Measurements from ENCODE around the gene SOWAHB. TPM values are rescaled to one million over a fixed set of nuclear protein-coding genes. Genes with fewer than 3 reads are reported as not detected.
A peak's percentile ranks its signal among the peaks of the same experiment; 100 is the strongest.

SOWAHB gene
- total RNA-seq, 4 donors from 2014 or later = not detected

- 52% methylated on average over 8 of the region's 82 CpGs for WGBS
- peaks cover 4 to 25% (median 20%) of the 10 kb centered on the region in 4 donors for H3K4me1 ChIP-seq
- TF ChIP-seq EP300 (IDR thresholded peaks at IDR 0.05) = no peak
- TF ChIP-seq CTCF (IDR thresholded peaks at IDR 0.05) = no peak
- no peak for TF ChIP-seq POLR2A (IDR thresholded peaks at IDR 0.05; ENCODE audit: low read depth)
- TF ChIP-seq POLR2AphosphoS5 (IDR thresholded peaks at IDR 0.05) = no peak
- H3K4me3 ChIP-seq = peak overlapping the region; percentile 54 to 64 (median 56)
- H3K27me3 ChIP-seq = peaks cover 0 to 69% (median 21%) of the 10 kb centered on the region in 4 donors
- no peaks in the 10 kb centered on the region for H3K9me3 ChIP-seq
- intact Hi-C loops (cut with DNase I) = no loop called here
- DNase-seq (ENCODE audit: extremely low spot score) = no peak
- no peak overlapping the region for H3K27ac ChIP-seq (replicated peaks in 1 of 4)
- no peaks in the 10 kb centered on the region for H3K36me3 ChIP-seq
Measured at GRCh38 chr4:76896614-76897535, 1.1 kb downstream of the SOWAHB start.

GRCh38 chr4:76896048-76896447, 1.9 kb downstream of the SOWAHB start:
- TF ChIP-seq POLR2A (IDR thresholded peaks at IDR 0.05; ENCODE audit: low read depth) (no peak), EP300 (IDR thresholded peaks at IDR 0.05) (no peak), POLR2AphosphoS5 (IDR thresholded peaks at IDR 0.05) (no peak), CTCF (IDR thresholded peaks at IDR 0.05) (no peak)
- DNase-seq (ENCODE audit: extremely low spot score) = no peak
- intact Hi-C loops (cut with DNase I) = no loop called here
- no peak overlapping the region for H3K4me3 ChIP-seq
- no peaks in the 10 kb centered on the region for H3K36me3 ChIP-seq
- no peaks in the 10 kb centered on the region for H3K9me3 ChIP-seq
- WGBS = 100% methylated on average over 1 of the region's 8 CpGs
- peaks cover 4 to 25% (median 20%) of the 10 kb centered on the region in 4 donors for H3K4me1 ChIP-seq
- H3K27me3 ChIP-seq = peaks cover 0 to 69% (median 21%) of the 10 kb centered on the region in 4 donors
- H3K27ac ChIP-seq (replicated peaks in 1 of 4) = no peak overlapping the region

GRCh38 chr4:76895619-76896018, 2.3 kb downstream of the SOWAHB start:
- H3K4me1 ChIP-seq = peaks cover 4 to 25% (median 20%) of the 10 kb centered on the region in 4 donors
- H3K4me3 ChIP-seq = no peak overlapping the region
- no peak for DNase-seq (ENCODE audit: extremely low spot score)
- H3K27me3 ChIP-seq = peaks cover 0 to 69% (median 21%) of the 10 kb centered on the region in 4 donors
- no peaks in the 10 kb centered on the region for H3K36me3 ChIP-seq
- H3K9me3 ChIP-seq = no peaks in the 10 kb centered on the region
- intact Hi-C loops (cut with DNase I) = no loop called here
- 92% methylated on average over 6 of the region's 6 CpGs for whole genome bisulfite sequencing
- TF ChIP-seq POLR2AphosphoS5 (IDR thresholded peaks at IDR 0.05) (no peak), CTCF (IDR thresholded peaks at IDR 0.05) (no peak), EP300 (IDR thresholded peaks at IDR 0.05) (no peak), POLR2A (IDR thresholded peaks at IDR 0.05; ENCODE audit: low read depth) (no peak)
- no peak overlapping the region for H3K27ac ChIP-seq (replicated peaks in 1 of 4)

- Histone ChIP-seq H3K36me3 (no peaks in the 10 kb centered on the region), H3K27ac (replicated peaks in 1 of 4) (no peak overlapping the region), H3K9me3 (no peaks in the 10 kb centered on the region), H3K4me3 (no peak overlapping the region), H3K4me1 (peaks cover 4 to 25% (median 20%) of the 10 kb centered on the region in 4 donors), H3K27me3 (peaks cover 0 to 62% (median 21%) of the 10 kb centered on the region in 4 donors)
- DNase-seq (ENCODE audit: extremely low spot score) = no peak
- no peak for TF ChIP-seq EP300 (IDR thresholded peaks at IDR 0.05)
- TF ChIP-seq POLR2AphosphoS5 (IDR thresholded peaks at IDR 0.05) = no peak
- TF ChIP-seq POLR2A (IDR thresholded peaks at IDR 0.05; ENCODE audit: low read depth) = no peak
- TF ChIP-seq CTCF (IDR thresholded peaks at IDR 0.05) = no peak
- intact Hi-C loops (cut with DNase I) = no loop called here
- WGBS = 80% methylated on average over 6 of the region's 6 CpGs
Measured at GRCh38 chr4:76894537-76895255, 3.2 kb downstream of the SOWAHB start.

Data from esophagus muscularis mucosa (tissue), 4 donors.